ENCODE data around the gene PTEN. TPM values are rescaled to one million over a fixed set of nuclear protein-coding genes. Genes with fewer than 3 reads are reported as not detected.

The PTEN gene
- total RNA-seq, 1 donor from 2014 or later = 212 TPM

Small RNA genes within 50 kb of the gene (small RNA-seq; reads per million reads assigned to genes)
- gene RF00284 (not detected), gene RN7SL78P (not detected)

Other genes starting within 250 kb of the PTEN start
- gene PAPSS2, start 203.7 kb upstream of the PTEN start, total RNA-seq = 2.0 TPM
- 85.6 TPM for gene ATAD1, start 45.4 kb upstream of the PTEN start, total RNA-seq
- gene KLLN, start 92 bp upstream of the PTEN start, total RNA-seq = 0.82 TPM